SU-DHL-6 (cell line): ENCODE data around the gene POLA1.

Source experiments
- EZH2phosphoT487 ChIP-seq: fragments of 200-600 bp; sonication (generic), shearing (Covaris generic); conservative IDR thresholded peaks from 2 replicates; pipeline ENCODE4 v1.6.1; 2018; ENCODE audit warnings: mild to moderate bottlenecking, antibody characterized with exemption, low read length, moderate library complexity, mixed read lengths
- TF ChIP-seq, protein P1 (sequence below): fragments of 200-600 bp; sonication (generic); IDR thresholded peaks from one replicate; pipeline ENCODE4 v1.5.1; 2017; ENCODE audit warnings: antibody characterized with exemption, mild to moderate bottlenecking, low read length, moderate library complexity; ENCODE audit not compliant: insufficient read depth, poor library complexity, severe bottlenecking

DNA sequence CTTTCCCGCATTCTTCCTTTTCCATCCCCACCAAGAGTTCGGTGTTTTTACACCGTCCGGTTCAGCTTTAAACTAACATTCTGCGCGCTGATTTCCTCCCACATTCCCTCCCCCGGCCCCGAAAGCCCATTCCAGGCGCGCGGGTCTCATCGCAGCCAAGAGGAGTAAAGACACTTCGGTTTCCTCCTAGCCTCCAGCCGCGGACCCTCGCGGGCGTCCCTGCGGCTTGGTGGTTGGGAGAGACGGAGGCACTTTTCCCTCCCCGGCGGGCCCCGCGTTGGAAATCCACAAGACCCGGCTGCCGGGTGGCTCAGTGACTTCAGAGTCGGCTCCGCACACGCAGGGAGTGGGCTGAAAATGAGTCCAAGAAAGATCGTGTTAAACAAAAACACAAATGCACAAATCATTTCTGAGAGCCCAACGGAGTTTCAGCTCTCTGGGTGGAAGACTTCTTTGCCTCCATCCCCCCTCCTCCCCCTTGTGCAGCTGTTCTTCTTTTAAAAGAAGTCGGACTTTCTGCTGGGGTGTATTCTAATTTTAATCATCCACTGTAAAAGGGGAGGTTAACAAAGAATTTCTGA, 324.0 kb downstream of the POLA1 start:
- TF ChIP-seq, protein P1, sequence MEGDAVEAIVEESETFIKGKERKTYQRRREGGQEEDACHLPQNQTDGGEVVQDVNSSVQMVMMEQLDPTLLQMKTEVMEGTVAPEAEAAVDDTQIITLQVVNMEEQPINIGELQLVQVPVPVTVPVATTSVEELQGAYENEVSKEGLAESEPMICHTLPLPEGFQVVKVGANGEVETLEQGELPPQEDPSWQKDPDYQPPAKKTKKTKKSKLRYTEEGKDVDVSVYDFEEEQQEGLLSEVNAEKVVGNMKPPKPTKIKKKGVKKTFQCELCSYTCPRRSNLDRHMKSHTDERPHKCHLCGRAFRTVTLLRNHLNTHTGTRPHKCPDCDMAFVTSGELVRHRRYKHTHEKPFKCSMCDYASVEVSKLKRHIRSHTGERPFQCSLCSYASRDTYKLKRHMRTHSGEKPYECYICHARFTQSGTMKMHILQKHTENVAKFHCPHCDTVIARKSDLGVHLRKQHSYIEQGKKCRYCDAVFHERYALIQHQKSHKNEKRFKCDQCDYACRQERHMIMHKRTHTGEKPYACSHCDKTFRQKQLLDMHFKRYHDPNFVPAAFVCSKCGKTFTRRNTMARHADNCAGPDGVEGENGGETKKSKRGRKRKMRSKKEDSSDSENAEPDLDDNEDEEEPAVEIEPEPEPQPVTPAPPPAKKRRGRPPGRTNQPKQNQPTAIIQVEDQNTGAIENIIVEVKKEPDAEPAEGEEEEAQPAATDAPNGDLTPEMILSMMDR, result no peak
- TF ChIP-seq EZH2phosphoT487, result no peak
